ENCODE results near the gene SMIM38. TPM values are rescaled to one million over a fixed set of nuclear protein-coding genes. Genes with fewer than 3 reads are reported as not detected.
A peak's percentile ranks its signal among the peaks of the same experiment; 100 is the strongest.
"Not testable (repeated sequence)": the region's sequence is repeated elsewhere in the genome, so short reads cannot be mapped to it uniquely, and the experiment has no call there.

The SMIM38 gene
- total and polyA plus RNA-seq, 4 donors: 0.19 to 1.2 (median 0.59) TPM

- peaks cover 16% of the 10 kb centered on the region for H3K4me1 ChIP-seq (ENCODE audit: control insufficient read depth, insufficient read depth, low read length)
- no peak overlapping the region for H3K27ac ChIP-seq (ENCODE audit: low read depth, low read length)
- no peak overlapping the region for H3K4me3 ChIP-seq (ENCODE audit: low read depth, low read length)
- DNase-seq (ENCODE audit: low read depth in 4 of 6, low spot score in 6 of 6): no peak
- peaks cover 2% of the 10 kb centered on the region for H3K27me3 ChIP-seq (ENCODE audit: control insufficient read depth, insufficient read depth, low read length)
- H3K36me3 ChIP-seq (ENCODE audit: control insufficient read depth, insufficient read depth, low read length): no peaks in the 10 kb centered on the region
- H3K9me3 ChIP-seq (ENCODE audit: control insufficient read depth, insufficient read depth, low read length): peaks cover 5% of the 10 kb centered on the region
- WGBS (ENCODE audit: insufficient coverage): 88% methylated on average over 8 of the region's 9 CpGs
Observed at GRCh38 chr11:69148806-69149205, 6.9 kb upstream of the SMIM38 start.

DNA sequence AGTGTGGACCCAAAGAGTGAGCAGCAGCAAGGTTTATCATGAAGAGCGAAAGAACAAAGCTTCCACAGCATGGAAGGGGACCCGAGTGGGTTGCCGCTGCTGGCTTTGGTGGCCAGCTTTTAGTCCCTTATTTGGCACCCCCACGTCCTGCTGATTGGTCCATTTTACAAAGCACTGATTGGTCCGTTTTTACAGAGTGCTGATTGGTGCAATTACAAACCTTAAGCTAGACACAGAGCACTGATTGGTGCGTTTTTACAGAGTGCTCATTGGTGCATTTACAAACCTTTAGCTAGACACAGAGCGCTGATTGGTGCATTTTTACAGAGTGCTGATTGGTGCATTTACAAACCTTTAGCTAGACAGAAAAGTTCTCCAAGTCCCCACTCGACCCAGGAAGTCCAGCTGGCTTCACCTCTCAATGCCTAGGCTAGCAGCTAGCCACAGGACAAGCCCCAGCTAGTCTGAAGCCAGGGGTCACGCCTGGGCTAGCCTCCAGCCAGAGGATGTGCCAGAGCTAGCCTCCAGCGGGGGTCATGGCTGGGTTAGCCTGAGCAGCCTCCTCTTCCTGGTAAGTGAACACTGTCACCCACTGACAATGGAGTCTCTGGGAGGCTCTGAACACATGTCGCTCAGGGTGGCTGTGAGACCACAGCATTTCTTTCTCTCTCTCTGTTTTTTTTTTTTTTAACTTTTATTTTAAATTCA is 6.2 kb upstream of the SMIM38 start:
- not testable (repeated sequence) for H3K36me3 ChIP-seq (ENCODE audit: control insufficient read depth, insufficient read depth, low read length); H3K27me3 ChIP-seq (ENCODE audit: control insufficient read depth, insufficient read depth, low read length); H3K4me3 ChIP-seq (ENCODE audit: low read depth, low read length); H3K9me3 ChIP-seq (ENCODE audit: control insufficient read depth, insufficient read depth, low read length); H3K27ac ChIP-seq (ENCODE audit: low read depth, low read length); DNase-seq (ENCODE audit: low read depth in 4 of 6, low spot score in 6 of 6)
- H3K4me1 ChIP-seq (ENCODE audit: control insufficient read depth, insufficient read depth, low read length): peaks cover 16% of the 10 kb centered on the region
- WGBS (ENCODE audit: insufficient coverage): 92% methylated on average over 10 of the region's 11 CpGs

GRCh38 chr11:69150175-69150574 is 5.6 kb upstream of the SMIM38 start:
- no CpG with 5 or more reads among the region's 3 CpGs for WGBS (ENCODE audit: insufficient coverage)
- peaks cover 22% of the 10 kb centered on the region for H3K4me1 ChIP-seq (ENCODE audit: control insufficient read depth, insufficient read depth, low read length)
- H3K27me3 ChIP-seq (ENCODE audit: control insufficient read depth, insufficient read depth, low read length): peaks cover 5% of the 10 kb centered on the region
- peaks cover 5% of the 10 kb centered on the region for H3K9me3 ChIP-seq (ENCODE audit: control insufficient read depth, insufficient read depth, low read length)
- no peak overlapping the region for H3K4me3 ChIP-seq (ENCODE audit: low read depth, low read length)
- no peak overlapping the region for H3K27ac ChIP-seq (ENCODE audit: low read depth, low read length)
- DNase-seq (ENCODE audit: low read depth in 4 of 6, low spot score in 6 of 6): no peak
- H3K36me3 ChIP-seq (ENCODE audit: control insufficient read depth, insufficient read depth, low read length): no peaks in the 10 kb centered on the region

GRCh38 chr11:69151836-69152235 is 3.9 kb upstream of the SMIM38 start:
- peaks cover 2% of the 10 kb centered on the region for H3K9me3 ChIP-seq (ENCODE audit: control insufficient read depth, insufficient read depth, low read length)
- H3K27ac ChIP-seq (ENCODE audit: low read depth, low read length): no peak overlapping the region
- H3K4me3 ChIP-seq (ENCODE audit: low read depth, low read length): no peak overlapping the region
- H3K27me3 ChIP-seq (ENCODE audit: control insufficient read depth, insufficient read depth, low read length): peaks cover 7% of the 10 kb centered on the region
- WGBS (ENCODE audit: insufficient coverage): 60% methylated on average over 5 of the region's 10 CpGs
- peak in 1 of 6 donors; percentile 27 for DNase-seq (ENCODE audit: low read depth in 4 of 6, low spot score in 6 of 6)
- peaks cover 4% of the 10 kb centered on the region for H3K36me3 ChIP-seq (ENCODE audit: control insufficient read depth, insufficient read depth, low read length)
- H3K4me1 ChIP-seq (ENCODE audit: control insufficient read depth, insufficient read depth, low read length): peaks cover 38% of the 10 kb centered on the region

- WGBS (ENCODE audit: insufficient coverage): 23% methylated on average over 11 of the region's 23 CpGs
- peaks cover 7% of the 10 kb centered on the region for H3K27me3 ChIP-seq (ENCODE audit: control insufficient read depth, insufficient read depth, low read length)
- H3K4me1 ChIP-seq (ENCODE audit: control insufficient read depth, insufficient read depth, low read length): peaks cover 49% of the 10 kb centered on the region
- DNase-seq (ENCODE audit: low read depth in 4 of 6, low spot score in 6 of 6): peak in 2 of 6 donors; percentile 47 to 70
- H3K27ac ChIP-seq (ENCODE audit: low read depth, low read length): peak overlapping the region; percentile 11
- no peak overlapping the region for H3K4me3 ChIP-seq (ENCODE audit: low read depth, low read length)
- peaks cover 2% of the 10 kb centered on the region for H3K9me3 ChIP-seq (ENCODE audit: control insufficient read depth, insufficient read depth, low read length)
- peaks cover 7% of the 10 kb centered on the region for H3K36me3 ChIP-seq (ENCODE audit: control insufficient read depth, insufficient read depth, low read length)
Observed at GRCh38 chr11:69152733-69153421, 2.9 kb upstream of the SMIM38 start.

- H3K27ac ChIP-seq (ENCODE audit: low read depth, low read length): no peak overlapping the region
- H3K9me3 ChIP-seq (ENCODE audit: control insufficient read depth, insufficient read depth, low read length): peaks cover 2% of the 10 kb centered on the region
- H3K4me1 ChIP-seq (ENCODE audit: control insufficient read depth, insufficient read depth, low read length): peaks cover 57% of the 10 kb centered on the region
- peaks cover 9% of the 10 kb centered on the region for H3K36me3 ChIP-seq (ENCODE audit: control insufficient read depth, insufficient read depth, low read length)
- no peak for DNase-seq (ENCODE audit: low read depth in 4 of 6, low spot score in 6 of 6)
- H3K4me3 ChIP-seq (ENCODE audit: low read depth, low read length): no peak overlapping the region
- no CpG with 5 or more reads among the region's 7 CpGs for WGBS (ENCODE audit: insufficient coverage)
- peaks cover 9% of the 10 kb centered on the region for H3K27me3 ChIP-seq (ENCODE audit: control insufficient read depth, insufficient read depth, low read length)
Observed at GRCh38 chr11:69153661-69154060, 2.1 kb upstream of the SMIM38 start.

- Histone ChIP-seq H3K4me3 (ENCODE audit: low read depth, low read length) (no peak overlapping the region), H3K9me3 (ENCODE audit: control insufficient read depth, insufficient read depth, low read length) (peaks cover 2% of the 10 kb centered on the region), H3K27ac (ENCODE audit: low read depth, low read length) (peak overlapping the region; percentile 5), H3K27me3 (ENCODE audit: control insufficient read depth, insufficient read depth, low read length) (peaks cover 9% of the 10 kb centered on the region), H3K36me3 (ENCODE audit: control insufficient read depth, insufficient read depth, low read length) (peaks cover 9% of the 10 kb centered on the region), H3K4me1 (ENCODE audit: control insufficient read depth, insufficient read depth, low read length) (peaks cover 62% of the 10 kb centered on the region)
- DNase-seq (ENCODE audit: low read depth in 4 of 6, low spot score in 6 of 6): no peak
- WGBS (ENCODE audit: insufficient coverage): 89% methylated on average over 20 of the region's 21 CpGs
Observed at GRCh38 chr11:69154211-69154913, 1.4 kb upstream of the SMIM38 start.

GRCh38 chr11:69154938-69155301 is 815 bp upstream of the SMIM38 start:
- Histone ChIP-seq H3K27me3 (ENCODE audit: control insufficient read depth, insufficient read depth, low read length) (peaks cover 9% of the 10 kb centered on the region), H3K4me1 (ENCODE audit: control insufficient read depth, insufficient read depth, low read length) (peaks cover 62% of the 10 kb centered on the region), H3K9me3 (ENCODE audit: control insufficient read depth, insufficient read depth, low read length) (peaks cover 2% of the 10 kb centered on the region), H3K27ac (ENCODE audit: low read depth, low read length) (peak overlapping the region; percentile 5), H3K4me3 (ENCODE audit: low read depth, low read length) (no peak overlapping the region), H3K36me3 (ENCODE audit: control insufficient read depth, insufficient read depth, low read length) (peaks cover 9% of the 10 kb centered on the region)
- no peak for DNase-seq (ENCODE audit: low read depth in 4 of 6, low spot score in 6 of 6)
- WGBS (ENCODE audit: insufficient coverage): 91% methylated on average over 10 of the region's 10 CpGs

DNA sequence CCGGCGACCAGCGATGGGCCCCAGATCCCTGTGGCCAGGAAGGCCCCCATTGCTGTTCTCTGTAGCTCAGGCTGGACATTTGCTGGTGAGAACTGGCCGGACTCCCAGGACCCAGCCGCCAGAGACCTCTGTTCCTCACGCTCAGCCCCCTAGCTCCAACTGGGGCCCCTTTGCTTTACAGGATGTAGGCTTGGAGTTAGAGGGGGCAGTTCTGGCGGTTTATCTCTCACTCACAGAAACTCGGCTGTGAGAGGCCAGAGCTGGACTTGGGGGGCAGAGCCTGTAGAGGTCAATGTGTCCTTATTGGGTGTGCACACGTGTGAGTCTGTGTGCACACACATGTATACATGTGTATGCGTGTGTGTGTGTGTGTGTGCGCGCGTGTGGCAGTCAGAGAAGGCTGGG is 502 bp downstream of the SMIM38 start:
- H3K36me3 ChIP-seq (ENCODE audit: control insufficient read depth, insufficient read depth, low read length): peaks cover 9% of the 10 kb centered on the region
- DNase-seq (ENCODE audit: low read depth in 4 of 6, low spot score in 6 of 6): no peak
- WGBS (ENCODE audit: insufficient coverage): 69% methylated on average over 11 of the region's 13 CpGs
- peak overlapping the region; percentile 96 for H3K27ac ChIP-seq (ENCODE audit: low read depth, low read length)
- H3K27me3 ChIP-seq (ENCODE audit: control insufficient read depth, insufficient read depth, low read length): peaks cover 9% of the 10 kb centered on the region
- no peak overlapping the region for H3K4me3 ChIP-seq (ENCODE audit: low read depth, low read length)
- peaks cover 64% of the 10 kb centered on the region for H3K4me1 ChIP-seq (ENCODE audit: control insufficient read depth, insufficient read depth, low read length)
- no peaks in the 10 kb centered on the region for H3K9me3 ChIP-seq (ENCODE audit: control insufficient read depth, insufficient read depth, low read length)

Data from spinal cord (tissue), 10 donors.